Activated T-helper 9 cell treated with anti-CD3 and anti-CD28 coated beads, Interleukin-2, amount 50 U/mL, for 16 hours (primary cell): ENCODE measurements around the gene UGT1A6.

Experiments used
- DNase-seq: peaks from one replicate; pipeline ENCODE4 v3.0.0-alpha.2; 2020; ENCODE audit warnings: low read depth

Gene UGT1A6

DNA sequence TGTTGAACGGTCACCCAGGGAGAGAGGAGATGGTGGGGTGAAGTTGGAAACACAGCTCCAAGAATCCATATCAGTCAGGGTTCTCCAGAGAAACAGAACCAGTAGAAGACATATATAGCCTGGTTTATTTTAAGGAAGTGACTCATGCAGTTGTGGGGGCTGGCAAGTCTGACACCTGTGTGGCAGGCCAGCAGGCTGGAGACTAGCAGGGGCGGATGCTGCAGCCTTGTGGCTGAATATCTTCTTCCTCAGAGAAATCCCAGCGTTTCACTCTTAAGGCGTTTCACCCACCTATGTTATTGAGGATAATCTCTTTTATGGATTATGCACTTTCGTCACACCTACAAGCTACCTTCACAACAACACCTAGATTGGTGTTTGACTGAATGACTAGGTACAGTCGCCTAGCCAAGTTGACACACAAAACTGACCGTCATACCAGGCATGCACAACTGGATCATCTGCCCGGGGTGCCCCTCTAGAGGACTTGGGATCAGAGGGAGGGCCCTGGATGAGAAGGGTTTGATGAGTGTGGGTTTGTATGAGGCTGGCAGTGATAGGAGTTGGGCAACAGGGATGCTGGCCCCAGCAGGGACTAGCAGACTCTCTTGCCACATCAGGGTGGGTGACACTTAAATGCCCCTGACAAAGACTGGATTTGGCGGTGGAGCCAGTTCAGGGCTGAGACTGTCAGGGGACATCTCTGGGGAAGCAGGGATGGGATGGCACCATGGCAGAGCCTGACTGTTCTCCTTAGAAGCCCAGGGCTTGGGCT lies 108.9 kb downstream of the UGT1A6 start:
- DNase-seq: no peak

DNA sequence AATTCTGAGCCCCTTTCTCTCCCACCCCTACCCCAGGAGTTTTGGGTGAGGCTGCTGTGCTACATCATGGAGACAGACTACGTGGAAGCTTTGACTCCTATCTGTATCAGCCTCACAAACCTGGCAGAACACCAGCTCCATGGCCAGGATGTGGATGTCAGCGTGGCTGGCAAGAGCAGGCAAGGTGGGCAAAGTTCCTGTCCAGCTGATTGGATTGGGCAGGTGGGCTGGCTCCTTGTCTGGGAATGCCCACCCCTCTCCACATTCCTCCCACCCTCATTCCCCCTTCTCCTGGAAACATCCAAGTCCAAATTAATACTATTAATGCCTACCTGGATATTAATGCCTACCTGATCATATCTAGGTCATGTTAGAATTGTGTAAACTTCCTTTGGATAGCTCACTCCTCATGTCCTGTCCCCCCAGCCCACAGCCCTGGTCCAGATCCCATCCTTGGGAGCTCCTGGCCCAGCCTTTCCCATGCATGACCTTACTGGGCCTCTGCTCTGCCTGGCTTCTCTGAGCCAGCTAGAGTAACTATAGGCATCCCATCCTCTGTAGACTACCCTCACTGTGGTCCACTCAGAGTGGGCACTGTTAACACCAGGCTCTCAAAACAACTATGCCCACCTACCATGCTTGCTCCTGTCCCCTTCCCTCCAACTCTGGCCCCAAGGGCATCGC lies 109.6 kb downstream of the UGT1A6 start:
- DNase-seq: no peak

- no peak for DNase-seq
Measured at GRCh38 chr2:233803292-233803911, 110.7 kb downstream of the UGT1A6 start.

DNA sequence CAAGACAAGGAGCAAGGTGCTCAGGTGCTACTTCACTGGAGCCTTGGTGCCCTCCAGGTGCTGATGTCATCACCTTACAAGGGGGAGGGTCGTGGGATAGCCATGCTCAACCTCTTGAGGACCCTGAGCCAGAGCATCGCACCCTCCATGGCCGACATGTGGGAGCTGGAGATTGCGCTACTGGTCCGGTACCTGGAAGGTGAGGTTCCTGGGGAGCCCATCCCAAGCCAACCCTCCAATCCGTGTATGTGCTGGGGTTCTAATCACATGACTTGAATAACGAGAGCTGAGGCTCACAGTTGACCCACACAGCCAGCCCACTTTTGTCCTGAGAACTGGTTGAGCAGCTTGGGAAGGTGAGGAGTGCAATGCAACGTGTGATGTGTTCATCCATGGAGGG lies 111.3 kb downstream of the UGT1A6 start:
- no peak for DNase-seq

GRCh38 chr2:233807215-233807865 lies 114.7 kb downstream of the UGT1A6 start:
- no peak for DNase-seq

GRCh38 chr2:233807966-233808935 lies 115.6 kb downstream of the UGT1A6 start:
- no peak for DNase-seq

GRCh38 chr2:233810385-233810784 lies 117.7 kb downstream of the UGT1A6 start:
- no peak for DNase-seq

DNA sequence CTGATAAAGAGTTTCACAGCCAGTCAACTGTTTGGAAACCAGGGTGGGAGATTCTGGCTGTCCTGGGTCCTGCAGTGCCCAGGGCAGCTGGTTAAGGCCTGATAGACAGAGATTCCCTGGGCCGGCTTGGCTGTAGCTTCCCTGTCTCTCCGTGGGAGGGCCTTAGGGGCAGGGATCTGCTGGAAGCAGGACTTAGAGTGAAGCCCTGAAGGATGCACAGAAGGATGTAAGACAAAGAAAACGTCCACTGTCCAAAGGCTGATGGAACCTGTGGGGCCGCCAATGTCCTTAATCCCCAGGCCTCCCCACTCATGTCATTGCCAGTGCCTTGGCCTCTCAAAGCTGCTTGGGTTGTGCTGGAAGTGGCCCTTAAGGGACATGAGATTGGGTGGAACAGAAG lies 118.4 kb downstream of the UGT1A6 start:
- no peak for DNase-seq

DNA sequence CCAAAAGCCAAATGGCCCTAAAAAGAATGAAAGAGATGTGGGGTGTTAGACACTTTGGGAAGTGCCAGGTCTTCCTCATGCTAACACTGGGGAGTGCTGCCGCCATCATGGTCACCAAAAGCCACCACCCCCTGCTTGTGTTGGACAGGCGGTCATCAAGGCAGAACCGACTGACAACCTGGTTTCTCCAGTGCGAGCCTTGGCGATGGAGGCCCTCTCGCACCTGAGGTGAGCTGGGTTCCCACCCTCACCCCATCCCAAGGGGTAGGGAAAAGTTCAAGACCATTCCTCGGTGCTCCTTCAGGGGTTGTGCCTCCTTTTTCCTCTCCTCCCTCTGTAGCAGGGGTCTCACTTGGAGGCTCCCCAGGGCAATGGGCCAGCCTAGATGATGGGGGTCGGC lies 119.0 kb downstream of the UGT1A6 start:
- no peak for DNase-seq

DNA sequence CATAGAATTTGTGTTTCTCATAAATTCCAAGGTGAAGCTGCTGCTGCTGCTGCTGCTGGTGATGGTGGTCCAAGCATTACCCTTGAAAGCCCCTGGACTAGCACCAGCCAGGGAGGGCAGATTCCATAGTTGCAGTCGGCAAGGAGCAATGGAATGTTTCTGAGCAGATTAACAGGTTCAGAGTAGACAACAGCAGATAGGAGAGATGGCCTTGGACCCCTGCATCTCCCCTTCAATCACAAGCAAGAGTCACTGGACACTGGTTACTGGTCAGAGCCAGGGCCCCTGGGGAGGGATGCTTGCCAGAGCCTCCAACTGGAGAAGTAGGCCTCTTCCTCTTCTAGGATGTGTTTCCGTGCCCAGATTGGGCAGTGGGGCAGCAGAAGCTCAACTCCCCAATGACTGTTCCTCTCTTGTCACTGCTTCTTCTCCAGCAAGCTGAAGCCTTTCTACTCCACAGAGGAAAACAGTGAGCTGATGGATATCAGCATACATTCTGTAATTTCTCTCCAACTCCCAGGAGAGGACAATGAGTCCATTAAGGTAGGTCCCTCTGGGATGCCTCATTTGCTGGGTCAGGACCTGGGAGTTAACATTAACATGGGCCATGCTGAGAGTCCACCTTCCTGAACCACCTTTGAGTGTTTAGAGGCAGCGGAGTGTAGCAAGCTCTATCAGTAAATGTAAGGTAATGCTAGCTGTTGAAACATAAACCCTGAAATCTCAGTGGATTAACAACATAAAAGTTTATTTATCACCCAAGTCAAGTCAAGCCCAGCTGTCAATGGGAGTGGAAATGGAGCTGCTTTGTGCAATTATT lies 120.8 kb downstream of the UGT1A6 start:
- DNase-seq: no peak

- DNase-seq: no peak
Measured at GRCh38 chr2:233814056-233814835, 121.6 kb downstream of the UGT1A6 start.

- DNase-seq: no peak
Measured at GRCh38 chr2:233815861-233816260, 123.2 kb downstream of the UGT1A6 start.

- DNase-seq: no peak
Measured at GRCh38 chr2:233816334-233816733, 123.6 kb downstream of the UGT1A6 start.

DNA sequence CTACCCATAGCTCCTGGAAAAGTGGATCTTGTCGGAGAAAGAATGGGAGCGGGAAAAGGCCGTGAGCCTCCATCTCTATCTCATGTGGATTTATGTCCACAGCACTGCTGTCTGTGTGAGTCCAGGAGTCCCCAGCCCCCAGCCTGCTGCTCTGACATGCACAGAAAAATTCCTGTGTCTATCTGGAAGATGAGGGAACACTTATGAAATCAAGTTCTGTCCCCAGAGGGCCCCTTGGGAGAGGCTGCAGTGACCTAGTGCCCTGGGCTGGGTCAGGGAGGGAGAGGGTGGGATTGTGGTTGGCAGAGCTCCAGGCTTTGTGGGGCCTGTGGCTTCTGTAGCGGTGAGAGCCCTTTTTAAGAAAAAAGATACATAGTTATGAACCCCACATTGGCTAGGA lies 124.1 kb downstream of the UGT1A6 start:
- DNase-seq: no peak

GRCh38 chr2:233817361-233817911 lies 124.7 kb downstream of the UGT1A6 start:
- DNase-seq: no peak

GRCh38 chr2:233817995-233818638 lies 125.4 kb downstream of the UGT1A6 start:
- DNase-seq: no peak

DNA sequence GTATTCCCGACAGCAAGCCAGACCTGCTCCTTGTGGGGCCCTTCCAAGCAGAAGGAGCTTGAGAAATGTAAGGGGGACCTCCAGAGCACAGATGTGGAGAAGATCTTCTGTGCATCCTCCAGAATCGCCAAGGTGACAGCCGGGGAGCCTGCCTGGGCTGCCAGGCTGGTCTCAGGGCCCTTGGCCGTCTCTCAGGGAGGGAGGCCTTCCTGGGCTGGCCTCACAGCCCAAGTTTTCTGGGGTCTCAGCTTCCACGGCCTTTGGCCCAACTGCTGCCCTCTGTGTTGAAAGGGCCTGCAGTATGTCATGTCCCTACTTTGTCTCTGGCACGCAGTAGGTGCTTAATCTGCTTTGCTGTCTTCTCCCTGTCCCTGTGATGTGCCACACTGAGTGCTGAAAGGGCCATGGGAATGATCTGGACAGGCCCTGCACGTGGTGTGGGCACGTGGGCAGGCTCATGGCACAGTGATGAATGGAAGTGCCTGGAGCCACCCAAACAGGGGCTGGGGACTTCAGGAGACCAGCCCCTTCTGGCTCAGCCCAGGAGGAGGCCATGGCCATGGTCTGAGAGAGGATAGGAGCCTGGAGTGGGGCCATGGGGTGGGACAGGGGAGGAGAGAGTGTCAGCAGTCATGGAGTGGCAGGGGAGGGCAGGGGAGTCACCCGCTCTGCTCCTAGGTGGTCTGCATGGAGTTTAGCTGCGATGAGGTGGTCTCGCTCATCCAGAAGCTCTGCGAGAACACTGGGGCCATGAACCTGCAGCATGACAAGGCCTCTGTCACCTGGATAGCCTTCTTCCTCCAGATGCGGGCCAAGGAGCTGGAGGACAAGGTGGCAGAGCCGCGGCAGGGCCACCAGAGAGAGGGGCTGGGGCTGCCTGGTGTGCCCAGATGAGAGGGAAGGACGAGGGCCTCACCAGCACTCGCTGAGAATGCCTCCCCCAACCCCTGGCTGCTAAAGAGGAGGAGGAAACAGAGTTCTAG lies 126.2 kb downstream of the UGT1A6 start:
- DNase-seq: no peak
